ENCODE results near the gene LSAMP.

DNA sequence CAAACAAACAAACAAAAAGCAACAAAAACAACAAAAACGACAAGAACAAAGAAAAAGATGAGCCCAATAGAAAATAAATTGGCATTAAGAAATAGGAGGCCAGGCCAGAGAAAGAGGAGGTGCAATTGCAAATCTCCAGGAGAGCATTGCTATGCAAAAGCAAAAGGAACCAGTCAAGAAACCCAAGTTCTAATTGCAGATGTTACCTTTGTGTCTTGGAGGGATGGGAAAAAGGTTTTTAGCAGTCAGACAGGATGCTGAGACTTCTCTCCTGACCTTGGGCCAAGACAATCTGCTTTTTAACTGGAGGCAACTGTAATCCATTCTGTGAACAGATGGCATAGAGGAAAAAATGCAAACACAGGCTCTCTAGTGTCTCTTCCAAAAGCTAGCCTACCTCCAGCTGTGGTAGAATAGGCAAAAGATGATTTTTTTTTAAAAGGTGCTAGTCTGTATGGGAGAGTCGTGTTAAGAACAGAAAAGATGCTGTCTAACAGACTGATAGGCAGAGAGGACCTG is 56.4 kb downstream of the LSAMP start:
- TF ChIP-seq, protein P1, sequence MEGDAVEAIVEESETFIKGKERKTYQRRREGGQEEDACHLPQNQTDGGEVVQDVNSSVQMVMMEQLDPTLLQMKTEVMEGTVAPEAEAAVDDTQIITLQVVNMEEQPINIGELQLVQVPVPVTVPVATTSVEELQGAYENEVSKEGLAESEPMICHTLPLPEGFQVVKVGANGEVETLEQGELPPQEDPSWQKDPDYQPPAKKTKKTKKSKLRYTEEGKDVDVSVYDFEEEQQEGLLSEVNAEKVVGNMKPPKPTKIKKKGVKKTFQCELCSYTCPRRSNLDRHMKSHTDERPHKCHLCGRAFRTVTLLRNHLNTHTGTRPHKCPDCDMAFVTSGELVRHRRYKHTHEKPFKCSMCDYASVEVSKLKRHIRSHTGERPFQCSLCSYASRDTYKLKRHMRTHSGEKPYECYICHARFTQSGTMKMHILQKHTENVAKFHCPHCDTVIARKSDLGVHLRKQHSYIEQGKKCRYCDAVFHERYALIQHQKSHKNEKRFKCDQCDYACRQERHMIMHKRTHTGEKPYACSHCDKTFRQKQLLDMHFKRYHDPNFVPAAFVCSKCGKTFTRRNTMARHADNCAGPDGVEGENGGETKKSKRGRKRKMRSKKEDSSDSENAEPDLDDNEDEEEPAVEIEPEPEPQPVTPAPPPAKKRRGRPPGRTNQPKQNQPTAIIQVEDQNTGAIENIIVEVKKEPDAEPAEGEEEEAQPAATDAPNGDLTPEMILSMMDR (conservative IDR thresholded peaks at IDR 0.05) = no peak
- no peak for TF ChIP-seq EZH2 (IDR thresholded peaks at IDR 0.05; ENCODE audit: low read depth)

Measured in PC-9 (cell line).